Measurements from ENCODE around the gene UBAC1.
"Not testable (repeated sequence)": the region's sequence is repeated elsewhere in the genome, so short reads cannot be mapped to it uniquely, and the experiment has no call there.

Gene UBAC1

DNA sequence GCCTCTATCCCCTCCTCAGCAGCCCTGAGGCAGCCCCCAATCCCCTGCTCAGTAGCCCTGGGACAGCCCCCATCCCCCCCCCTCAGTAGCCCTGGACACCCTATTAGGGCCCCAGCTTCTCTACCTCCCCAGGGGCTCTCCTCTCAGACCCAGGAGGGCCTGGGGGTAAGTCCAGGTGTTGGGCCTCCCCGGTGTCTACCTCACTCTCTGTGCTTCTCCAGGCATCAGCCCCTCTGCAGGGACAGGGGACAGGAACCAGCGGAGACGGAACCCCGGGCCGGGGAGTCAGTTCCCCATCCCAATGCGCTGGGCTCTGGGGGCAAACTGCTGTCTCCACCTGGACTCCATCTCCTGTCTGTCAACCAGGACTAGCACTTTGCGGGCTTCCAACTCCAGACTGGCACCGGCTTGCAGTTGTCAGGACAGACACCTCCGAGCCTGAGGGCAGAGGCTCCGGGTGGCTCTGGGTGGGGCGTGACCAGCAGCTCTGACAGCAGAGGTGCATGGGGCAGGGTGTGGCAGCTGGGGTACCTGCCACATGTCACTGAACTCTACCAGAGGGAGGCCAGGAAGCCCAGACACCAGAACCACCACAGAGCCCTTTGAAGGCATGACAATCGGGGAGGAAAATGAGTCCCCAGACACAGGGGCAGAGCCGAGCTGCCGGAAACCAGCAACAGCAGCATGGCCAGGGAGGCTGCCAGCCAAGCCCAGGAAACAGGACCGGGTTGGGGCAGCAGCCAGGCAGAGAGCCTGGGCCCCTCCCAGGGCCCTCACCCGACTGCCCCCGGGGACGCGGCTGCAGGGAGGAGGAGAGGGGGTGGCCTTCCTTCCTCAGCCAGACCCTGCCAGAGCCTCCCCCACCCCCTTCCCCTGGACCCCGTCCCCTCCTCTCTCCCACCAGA lies 17.7 kb upstream of the UBAC1 start:
- DNase-seq (ENCODE audit: low read depth), result peak; percentile 29

DNA sequence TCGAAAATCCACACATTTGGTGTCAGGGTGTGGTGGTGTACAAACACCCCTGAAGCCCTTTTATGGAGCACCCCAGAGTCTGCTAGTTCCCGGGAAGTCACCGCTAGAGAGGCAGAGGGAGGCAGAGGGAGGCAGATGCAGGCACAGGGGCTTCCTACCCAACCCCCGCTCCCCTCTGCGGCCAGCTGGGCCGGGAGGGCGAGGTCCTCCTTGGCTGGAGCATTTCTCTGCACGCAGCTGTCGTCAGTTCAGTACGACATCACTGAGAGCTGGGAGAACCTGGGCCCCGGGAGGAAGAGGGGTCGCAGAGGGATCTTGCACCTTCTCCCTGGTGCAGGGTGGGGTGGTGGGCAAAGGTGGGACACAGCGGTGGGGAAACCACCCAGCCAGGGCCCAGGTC lies 15.8 kb upstream of the UBAC1 start:
- no peak for DNase-seq (ENCODE audit: low read depth)

DNA sequence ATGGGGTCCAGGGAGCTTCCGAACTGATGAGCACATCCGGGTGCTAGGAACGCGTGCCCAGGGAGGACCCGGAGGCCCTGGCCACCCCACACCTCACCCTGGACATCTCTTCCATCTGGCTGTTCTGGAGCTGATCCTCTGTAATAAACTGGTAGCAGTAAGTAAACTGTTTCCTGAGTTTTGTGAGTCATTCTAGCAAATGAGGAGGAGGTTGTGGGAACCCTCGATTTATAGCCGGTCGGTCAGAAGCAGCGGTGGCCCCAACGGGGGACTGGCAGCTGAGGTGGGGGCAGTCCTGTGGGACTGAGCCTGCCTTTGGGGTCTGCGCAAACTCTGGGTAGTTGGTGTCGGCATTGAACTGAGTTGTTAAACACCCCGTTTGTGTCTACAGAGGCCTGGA lies 15.4 kb upstream of the UBAC1 start:
- no peak for DNase-seq (ENCODE audit: low read depth)

DNA sequence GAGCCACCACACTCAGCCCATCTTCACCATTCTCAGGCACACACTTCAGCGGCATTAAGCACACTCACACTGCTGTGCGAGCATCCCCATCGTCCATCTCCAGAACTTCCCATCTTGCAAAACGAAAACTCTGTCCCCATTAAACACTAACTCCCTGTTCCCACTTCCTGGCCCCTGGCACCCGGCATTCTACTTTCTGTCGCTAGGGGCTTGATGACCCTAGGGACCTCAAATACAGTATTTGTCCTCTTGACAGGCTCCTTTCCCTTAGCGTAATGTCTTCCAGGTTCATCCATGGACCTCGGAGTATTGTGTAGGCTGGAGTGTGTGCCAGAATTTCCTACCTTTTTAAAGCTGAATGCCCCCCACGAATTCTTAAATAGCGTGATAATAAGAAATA lies 14.7 kb upstream of the UBAC1 start:
- no peak for DNase-seq (ENCODE audit: low read depth)

GRCh38 chr9:135974220-135974573 lies 13.0 kb upstream of the UBAC1 start:
- DNase-seq (ENCODE audit: low read depth), result no peak

DNA sequence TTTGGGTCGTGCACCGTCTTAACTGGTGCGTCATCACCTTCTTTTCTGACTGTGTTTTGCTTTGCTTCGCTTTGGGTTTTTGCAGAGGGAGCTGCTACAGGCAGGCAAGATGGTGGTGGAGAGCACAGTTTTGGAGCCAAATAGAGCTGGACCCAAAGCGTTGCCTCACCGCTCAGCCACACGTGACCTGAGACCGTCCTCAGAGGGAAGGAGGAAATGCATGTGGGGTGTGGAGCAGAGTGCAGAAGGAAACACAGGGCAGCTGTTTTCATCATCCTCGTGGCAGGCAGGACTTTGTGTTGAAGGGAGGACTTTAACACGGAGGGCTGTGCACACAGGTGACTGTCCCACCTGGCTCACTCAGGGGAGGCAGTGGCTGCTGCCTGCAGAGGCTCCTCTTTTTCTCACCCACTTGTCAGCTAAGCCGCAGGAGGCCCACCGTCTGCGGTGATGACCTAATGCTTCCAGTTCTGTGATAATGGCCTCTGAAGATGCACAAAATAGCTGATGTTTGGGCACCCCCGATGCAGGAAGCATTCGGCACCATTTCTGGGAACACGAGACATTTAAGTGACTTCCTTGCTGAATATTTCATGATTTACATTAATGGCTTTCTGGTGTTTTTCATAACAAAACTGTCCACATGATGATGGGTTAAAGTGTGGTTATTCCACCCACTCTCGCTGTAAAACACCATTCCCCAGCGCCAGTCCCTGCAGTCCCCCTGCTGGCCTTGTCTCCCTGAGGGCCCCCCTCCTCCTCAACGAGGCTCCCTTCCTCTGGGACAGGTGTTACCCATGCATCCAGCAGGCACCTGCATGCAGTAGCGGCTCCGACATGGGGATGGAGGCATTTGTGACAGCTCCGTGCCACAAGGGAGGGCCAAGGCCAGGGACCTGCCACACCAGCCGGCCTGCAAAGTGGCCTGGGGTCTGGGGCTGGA lies 12.4 kb upstream of the UBAC1 start:
- no peak for DNase-seq (ENCODE audit: low read depth)

GRCh38 chr9:135971892-135972291 lies 10.7 kb upstream of the UBAC1 start:
- no peak for DNase-seq (ENCODE audit: low read depth)

GRCh38 chr9:135971111-135971766 lies 10.1 kb upstream of the UBAC1 start:
- DNase-seq (ENCODE audit: low read depth), result no peak

- DNase-seq (ENCODE audit: low read depth), result no peak
These were observed 9.1 kb upstream of the UBAC1 start for GRCh38 chr9:135970128-135970815.

DNA sequence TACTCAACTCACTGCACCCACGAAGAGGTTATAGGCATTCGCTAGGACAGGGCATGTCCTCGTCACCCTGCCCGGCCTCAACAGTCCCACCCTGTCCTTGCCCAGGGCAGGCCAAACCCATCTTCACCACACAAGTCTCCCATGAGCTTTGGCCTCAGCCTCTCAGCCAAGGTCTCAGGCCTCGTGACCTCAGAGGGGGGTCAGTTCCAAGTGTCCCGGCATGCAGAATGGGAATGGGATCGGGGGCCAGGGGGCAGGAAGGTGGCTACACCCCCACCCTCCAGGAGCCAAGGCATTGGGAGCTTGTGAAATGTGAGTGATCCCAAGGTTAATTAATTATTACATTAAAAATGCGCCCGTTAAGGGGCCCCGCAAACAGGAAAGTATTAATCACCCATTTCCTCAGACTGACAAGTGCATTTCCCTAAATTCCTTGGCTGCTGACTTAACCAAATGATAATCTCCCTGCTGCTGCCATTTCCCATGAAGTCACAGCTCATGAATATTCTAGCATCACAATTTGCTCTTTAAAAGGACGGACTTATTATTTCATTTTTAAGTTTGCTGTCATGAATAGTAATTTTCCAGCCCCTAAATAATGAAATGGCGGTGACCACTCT lies 8.0 kb upstream of the UBAC1 start:
- no peak for DNase-seq (ENCODE audit: low read depth)

DNA sequence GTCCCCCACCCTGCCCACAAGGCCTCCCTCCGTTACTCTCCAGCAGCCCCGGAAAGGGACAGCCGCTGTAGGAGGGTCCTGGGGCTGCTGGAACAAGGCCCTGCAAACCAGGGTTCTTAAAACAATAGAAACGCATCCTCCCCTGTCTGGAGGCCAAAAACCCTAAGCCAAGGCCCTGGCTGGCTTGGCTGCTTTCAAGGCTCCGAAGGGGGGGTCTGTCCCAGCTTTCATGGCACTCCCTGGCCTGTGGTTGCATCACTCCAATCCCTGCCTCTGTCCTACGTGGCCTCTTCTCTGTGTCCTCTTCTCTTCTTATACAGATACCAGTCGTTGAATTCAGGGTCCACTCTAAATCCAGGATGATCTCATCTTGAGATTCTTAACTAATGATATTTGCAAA lies 7.4 kb upstream of the UBAC1 start:
- DNase-seq (ENCODE audit: low read depth), result no peak

DNA sequence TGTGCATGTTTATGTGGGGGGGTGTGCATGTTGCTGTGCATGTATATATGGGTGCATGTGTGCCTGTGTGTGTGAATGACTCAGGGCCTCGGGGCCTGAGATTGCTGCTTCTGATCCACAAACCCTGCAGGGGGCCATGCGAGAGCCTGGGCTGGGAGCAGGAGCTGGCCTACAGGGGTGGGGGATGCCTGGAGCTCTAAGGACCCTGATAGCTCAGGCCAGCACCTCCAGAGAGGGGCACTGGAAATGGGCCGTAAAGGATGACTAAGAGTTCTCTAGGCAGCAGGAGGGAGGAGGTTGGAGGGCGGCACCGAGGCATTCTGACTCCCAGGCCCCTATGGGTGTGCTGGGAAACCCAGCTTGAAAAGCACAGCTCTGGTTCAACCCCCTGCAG lies 6.9 kb upstream of the UBAC1 start:
- no peak for DNase-seq (ENCODE audit: low read depth)

GRCh38 chr9:135966916-135967260 lies 5.7 kb upstream of the UBAC1 start:
- not testable (repeated sequence) for DNase-seq (ENCODE audit: low read depth)

DNA sequence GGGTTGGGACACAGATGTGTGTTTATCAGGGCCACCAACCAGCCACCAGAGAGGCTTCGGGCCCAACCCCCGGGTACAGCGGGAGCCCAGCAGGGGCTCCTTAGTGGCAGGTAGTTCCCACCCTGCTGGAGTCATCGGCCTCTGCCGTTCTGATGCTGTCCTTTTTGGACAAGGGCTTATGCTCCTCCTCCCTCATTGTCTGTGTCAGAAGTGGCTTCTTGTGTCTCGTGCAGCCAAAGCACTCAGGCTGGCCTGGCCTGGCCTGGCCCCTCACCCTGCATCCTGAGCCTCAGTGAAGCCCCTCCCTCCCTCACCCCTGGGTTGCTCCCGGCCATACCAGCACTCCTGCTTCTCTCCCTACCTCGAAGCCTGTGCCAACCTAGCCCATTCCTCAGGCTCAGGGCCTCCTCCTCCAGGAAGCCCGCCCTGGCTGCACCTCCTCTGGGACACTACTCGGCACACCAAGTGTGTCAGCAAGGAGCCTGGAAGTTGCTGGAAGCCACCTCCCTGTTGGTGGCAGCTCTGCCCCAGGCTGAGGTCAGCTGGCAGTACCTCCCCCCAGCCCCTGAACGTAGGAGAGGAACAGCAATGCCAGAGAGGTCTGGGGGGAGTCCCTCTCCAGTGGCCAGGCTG lies 4.1 kb upstream of the UBAC1 start:
- no peak for DNase-seq (ENCODE audit: low read depth)

DNA sequence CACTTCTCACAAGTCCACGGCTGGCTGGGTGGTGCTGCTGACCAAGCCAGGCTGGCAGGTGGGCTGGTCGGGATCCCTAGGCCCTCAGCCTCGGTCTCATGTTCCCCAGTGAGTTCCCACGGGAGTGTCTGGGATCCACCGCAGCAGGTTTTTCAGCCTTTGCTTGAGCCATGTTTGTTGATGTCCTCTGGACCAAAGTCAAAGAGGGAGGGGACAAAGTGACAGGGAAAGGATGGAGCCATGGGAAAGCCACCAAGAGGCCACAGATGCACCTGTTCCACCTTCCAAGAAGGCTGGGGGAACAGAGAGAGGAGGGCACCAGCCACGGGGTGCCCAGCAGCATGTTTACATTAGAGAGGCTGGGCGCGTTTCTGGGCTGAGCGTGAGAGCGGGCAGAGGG lies 2.8 kb upstream of the UBAC1 start:
- DNase-seq (ENCODE audit: low read depth), result no peak

- DNase-seq (ENCODE audit: low read depth), result no peak
These were observed 2.2 kb upstream of the UBAC1 start for GRCh38 chr9:135963338-135963737.

- no peak for DNase-seq (ENCODE audit: low read depth)
These were observed 1.6 kb upstream of the UBAC1 start for GRCh38 chr9:135962696-135963307.

DNA sequence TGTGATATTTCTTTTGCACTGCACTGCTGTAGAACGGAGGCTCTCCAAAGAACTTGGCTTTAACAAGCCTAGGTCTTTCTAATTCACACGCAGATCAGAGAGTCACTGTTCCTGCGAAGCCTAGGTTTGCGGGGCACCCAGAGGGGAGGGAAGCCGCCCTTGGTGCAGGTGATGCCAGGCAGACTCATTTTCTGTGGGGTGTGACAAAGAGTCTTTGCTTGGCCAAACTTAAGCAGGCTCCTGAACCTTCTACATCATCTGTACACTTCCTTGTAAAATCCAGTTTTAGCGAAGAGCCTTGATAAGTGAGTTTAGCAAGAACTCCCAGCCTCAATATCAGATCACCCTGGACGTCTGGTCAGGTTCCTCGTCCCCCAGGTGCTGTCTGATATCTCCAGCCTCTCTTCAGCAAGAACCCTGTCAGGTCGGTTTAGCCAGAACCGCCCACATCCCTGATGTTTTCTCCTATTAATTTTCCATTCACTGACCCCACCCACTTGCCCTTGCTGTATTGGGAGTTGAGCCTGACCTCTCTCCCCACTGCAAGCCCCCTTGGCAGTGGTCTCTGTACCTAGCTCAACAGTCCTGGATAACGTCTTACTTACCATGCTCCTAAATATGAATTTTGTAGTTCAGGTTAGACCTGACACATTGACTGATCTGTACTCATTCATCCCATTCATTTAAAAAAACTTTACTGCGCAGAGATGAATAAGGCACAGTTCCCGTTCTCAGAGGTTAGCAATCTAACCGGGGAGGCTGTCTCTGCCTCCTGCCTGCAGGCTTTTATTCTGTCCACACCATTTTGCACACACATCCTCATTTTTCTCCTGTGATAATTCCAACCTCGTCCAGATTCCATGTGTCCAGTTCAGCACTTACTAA lies 880 bp upstream of the UBAC1 start:
- DNase-seq (ENCODE audit: low read depth), result no peak

DNA sequence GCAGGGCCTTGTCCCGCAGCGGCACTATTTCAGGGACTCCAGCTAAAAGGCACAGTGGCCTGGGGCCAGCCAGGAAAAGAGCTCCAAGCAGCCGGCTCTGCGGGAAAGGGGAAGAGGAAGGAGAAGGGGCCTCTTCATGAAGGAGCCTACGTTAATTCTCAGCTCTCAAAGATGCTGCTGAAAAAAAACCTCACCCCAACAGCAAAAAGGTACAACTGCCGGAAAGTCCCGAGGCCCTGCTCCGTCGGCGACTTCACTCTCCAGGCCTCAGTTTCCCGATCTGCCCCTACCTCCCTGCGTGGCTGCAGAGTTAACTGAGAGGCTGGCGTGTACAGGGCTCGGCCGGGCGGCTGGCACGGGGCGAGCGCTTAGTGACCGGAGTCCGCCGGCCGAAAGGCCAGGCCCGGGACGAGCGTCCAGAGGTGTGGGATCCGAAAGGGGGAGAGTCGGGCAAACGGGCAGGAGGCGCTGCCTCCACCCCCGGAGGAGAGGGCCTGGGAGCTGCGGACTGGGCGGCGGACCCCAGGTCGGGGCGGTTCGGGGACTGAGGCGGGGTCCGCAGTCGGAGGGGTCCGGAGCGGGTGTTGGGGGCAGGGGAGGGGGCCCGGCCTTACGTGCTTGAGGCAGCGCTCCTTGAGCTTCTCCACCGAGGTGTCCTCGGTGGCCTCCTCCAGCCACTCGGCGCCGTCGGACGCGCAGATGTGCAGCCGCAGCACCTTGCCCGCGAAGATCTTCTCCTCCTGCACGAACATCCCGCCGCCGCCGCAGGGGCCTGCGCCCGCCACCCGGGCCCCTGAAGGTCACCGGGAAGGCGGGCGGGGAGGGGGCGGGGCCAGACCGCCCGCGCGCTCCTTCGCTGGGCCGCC lies 529 bp downstream of the UBAC1 start:
- DNase-seq (ENCODE audit: low read depth), result no peak
